ENCODE data around the gene ZNF141. TPM values are rescaled to one million over a fixed set of nuclear protein-coding genes. Genes with fewer than 3 reads are reported as not detected.

The ZNF141 gene
- total RNA-seq, 6 donors from 2014 or later: 11.8 to 62.9 (median 17.3) TPM

GRCh38 chr4:337932-338758 is 531 bp downstream of the ZNF141 start:
- H3K27me3 ChIP-seq: peaks cover 0 to 4% (median 0%) of the 10 kb centered on the region in 4 donors
- H3K4me1 ChIP-seq: peaks cover 13 to 21% (median 17%) of the 10 kb centered on the region in 4 donors
- H3K27ac ChIP-seq: peak overlapping the region; percentile 89 to 98 (median 94)
- ATAC-seq (ENCODE audit: low FRiP score in 2 of 2) (peak; percentile 64 to 74), DNase-seq (peak; percentile 38 to 93)
- TF ChIP-seq POLR2AphosphoS5 (IDR thresholded peaks at IDR 0.05) (no peak), EP300 (IDR thresholded peaks at IDR 0.05) (no peak), POLR2A (IDR thresholded peaks at IDR 0.05) (peak in 1 of 4 donors; percentile 56), CTCF (IDR thresholded peaks at IDR 0.05) (no peak)
- peaks cover 0 to 10% (median 0%) of the 10 kb centered on the region in 4 donors for H3K36me3 ChIP-seq
- WGBS, 2 donors: 0 to 3% methylated on average over 11 to 49 of the region's 52 CpGs
- H3K9me3 ChIP-seq: peaks cover 4 to 36% (median 21%) of the 10 kb centered on the region in 4 donors
- H3K4me3 ChIP-seq: peak overlapping the region; percentile 71 to 97 (median 91)

GRCh38 chr4:338759-339097 is 1.1 kb downstream of the ZNF141 start:
- DNase-seq: peak in 1 of 2 donors; percentile 36
- Histone ChIP-seq H3K9me3 (peaks cover 4 to 39% (median 22%) of the 10 kb centered on the region in 4 donors), H3K27me3 (peaks cover 0 to 4% (median 0%) of the 10 kb centered on the region in 4 donors), H3K27ac (peak overlapping the region in 1 of 4 donors; percentile 89), H3K4me1 (peaks cover 13 to 21% (median 17%) of the 10 kb centered on the region in 4 donors), H3K36me3 (peaks cover 0 to 11% (median 1%) of the 10 kb centered on the region in 4 donors), H3K4me3 (peak overlapping the region in 3 of 4 donors; percentile 71 to 97 (median 90))
- WGBS, 2 donors: 32 to 72% methylated on average over 7 to 10 of the region's 13 CpGs
- TF ChIP-seq POLR2AphosphoS5 (IDR thresholded peaks at IDR 0.05) (no peak), CTCF (IDR thresholded peaks at IDR 0.05) (no peak), EP300 (IDR thresholded peaks at IDR 0.05) (no peak), POLR2A (IDR thresholded peaks at IDR 0.05) (no peak)
- no peak for ATAC-seq (ENCODE audit: low FRiP score in 2 of 2)

GRCh38 chr4:340011-340410 is 2.4 kb downstream of the ZNF141 start:
- no peak overlapping the region for H3K4me3 ChIP-seq
- peaks cover 0 to 4% (median 0%) of the 10 kb centered on the region in 4 donors for H3K27me3 ChIP-seq
- TF ChIP-seq POLR2AphosphoS5 (IDR thresholded peaks at IDR 0.05) (no peak), POLR2A (IDR thresholded peaks at IDR 0.05) (no peak), CTCF (IDR thresholded peaks at IDR 0.05) (peak in 3 of 6 experiments; percentile 7 to 21 (median 21)), EP300 (IDR thresholded peaks at IDR 0.05) (no peak)
- peaks cover 10 to 24% (median 14%) of the 10 kb centered on the region in 4 donors for H3K36me3 ChIP-seq
- no peak overlapping the region for H3K27ac ChIP-seq
- 94 to 95% methylated on average over 4 of the region's 4 CpGs for WGBS, 2 donors
- ATAC-seq (ENCODE audit: low FRiP score in 2 of 2) (no peak), DNase-seq (no peak)
- H3K9me3 ChIP-seq: peaks cover 4 to 47% (median 33%) of the 10 kb centered on the region in 4 donors
- peaks cover 13 to 21% (median 17%) of the 10 kb centered on the region in 4 donors for H3K4me1 ChIP-seq

- DNase-seq (no peak), ATAC-seq (ENCODE audit: low FRiP score in 2 of 2) (no peak)
- H3K4me3 ChIP-seq: no peak overlapping the region
- H3K27ac ChIP-seq: no peak overlapping the region
- H3K9me3 ChIP-seq: peaks cover 92 to 100% (median 98%) of the 10 kb centered on the region in 4 donors
- WGBS, 2 donors: 93 to 95% methylated on average over 7 of the region's 7 CpGs
- no peaks in the 10 kb centered on the region for H3K27me3 ChIP-seq
- no peaks in the 10 kb centered on the region for H3K4me1 ChIP-seq
- H3K36me3 ChIP-seq: peaks cover 12 to 33% (median 23%) of the 10 kb centered on the region in 4 donors
- TF ChIP-seq CTCF (IDR thresholded peaks at IDR 0.05): no peak
- no peak for TF ChIP-seq EP300 (IDR thresholded peaks at IDR 0.05)
- TF ChIP-seq POLR2AphosphoS5 (IDR thresholded peaks at IDR 0.05): no peak
- no peak for TF ChIP-seq POLR2A (IDR thresholded peaks at IDR 0.05)
Measured at GRCh38 chr4:373062-373839, 35.6 kb downstream of the ZNF141 start.
